Epithelial cell of proximal tubule (primary cell): ENCODE measurements around the gene OR2T1. TPM values are rescaled to one million over a fixed set of nuclear protein-coding genes. Genes with fewer than 3 reads are reported as not detected.

Experiments
- DNase-seq: peaks from one replicate; pipeline ENCODE4 v3.0.0-alpha.2; 2011; ENCODE audit warnings: low read depth
- H3K4me3 ChIP-seq: 2 replicates; pipeline ENCODE4 v1.5.1; 2011; ENCODE audit warnings: low read depth, mild to moderate bottlenecking, low read length
- CTCF ChIP-seq: conservative IDR thresholded peaks from 2 replicates; pipeline ENCODE4 v1.5.1; 2012; ENCODE audit warnings: low read depth, mild to moderate bottlenecking, low read length
- total RNA-seq: library from RNA; depleted of rRNA; stranded (reverse); fragments of >200 nt; gene quantifications from 2 replicates; pipeline ENCODE4 v1.2.3, GENCODE V29; 2015

Gene OR2T1
- total RNA-seq, 1 donor from 2014 or later = not detected

DNA sequence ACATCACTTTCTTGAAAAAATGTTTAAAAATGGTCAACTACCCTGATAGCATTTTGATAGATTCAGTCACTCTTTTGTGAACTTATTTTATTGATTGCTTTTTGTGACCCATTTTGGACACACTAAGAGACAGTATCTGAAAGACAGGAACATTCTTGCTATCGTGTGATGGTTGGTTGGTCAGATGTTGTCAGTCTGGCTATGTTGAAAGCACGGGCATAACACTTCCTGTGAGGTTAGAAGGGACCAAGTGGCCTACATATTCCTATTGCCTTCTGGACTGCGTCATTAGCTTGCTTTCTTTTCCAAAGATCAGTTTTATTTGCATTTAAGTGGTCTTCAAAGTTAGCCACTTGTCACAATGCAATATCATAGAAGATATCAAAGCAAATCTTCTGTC, 25.9 kb upstream of the OR2T1 start:
- no peak for TF ChIP-seq CTCF
- H3K4me3 ChIP-seq = no peak overlapping the region
- no peak for DNase-seq

DNA sequence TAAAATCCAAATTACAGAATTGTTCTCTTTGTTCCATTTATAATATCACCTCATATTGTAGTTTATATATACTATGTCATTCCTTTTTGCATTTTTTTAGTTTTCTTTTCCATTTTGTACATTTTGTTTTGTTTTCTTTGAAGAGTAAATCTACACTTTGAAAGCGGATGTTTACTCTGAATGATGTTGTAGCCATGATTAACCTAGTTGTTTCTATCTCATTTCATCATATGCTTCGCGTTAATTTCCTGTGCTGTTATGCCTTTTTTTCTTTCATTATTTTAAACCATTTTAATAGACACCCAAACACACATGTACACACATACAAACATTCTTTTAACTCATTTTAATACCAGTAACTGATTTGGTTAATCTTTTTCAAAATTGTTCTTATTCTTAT, 22.0 kb upstream of the OR2T1 start:
- DNase-seq = no peak
- H3K4me3 ChIP-seq = no peak overlapping the region
- TF ChIP-seq CTCF = no peak

DNA sequence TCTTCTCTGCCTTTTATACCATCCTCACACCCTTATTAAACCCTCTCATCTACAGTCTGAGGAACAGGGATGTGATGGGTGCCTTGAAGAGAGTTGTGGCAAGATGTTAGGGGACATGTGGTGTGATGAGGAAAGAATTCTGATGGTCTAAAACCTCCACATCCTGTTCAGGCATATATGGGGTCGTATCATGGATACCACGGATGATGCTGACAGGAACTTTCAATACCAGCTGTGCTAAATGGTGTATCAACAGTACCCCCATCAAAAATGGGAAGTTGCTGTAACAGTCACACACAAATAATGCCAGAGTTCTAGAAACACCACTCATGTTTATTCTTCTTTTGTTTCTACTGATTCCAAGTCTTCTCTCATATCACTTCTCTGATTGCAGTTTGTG, 14.4 kb upstream of the OR2T1 start:
- DNase-seq = no peak
- TF ChIP-seq CTCF = no peak
- H3K4me3 ChIP-seq = no peak overlapping the region

GRCh38 chr1:248393050-248393449, 9.8 kb upstream of the OR2T1 start:
- no peak for TF ChIP-seq CTCF
- no peak overlapping the region for H3K4me3 ChIP-seq
- DNase-seq = no peak

DNA sequence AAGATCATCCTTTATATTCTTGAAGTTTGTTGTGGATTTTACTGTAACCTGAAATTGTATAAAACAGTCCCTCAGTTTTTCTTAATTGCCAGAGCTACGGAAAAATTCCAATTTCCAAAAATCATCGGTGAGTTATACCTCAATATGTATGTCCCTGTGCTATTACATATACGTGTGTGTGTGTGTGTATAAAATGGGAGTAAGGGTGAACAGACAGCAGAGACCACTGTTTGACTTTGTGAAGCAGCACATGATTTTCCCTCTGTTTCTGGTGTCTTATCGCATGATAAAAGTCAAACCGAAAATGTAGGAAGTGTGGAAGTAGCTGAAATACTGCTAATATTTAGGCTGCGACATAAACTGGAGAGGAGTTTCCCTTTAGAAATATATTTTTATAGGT, 1.2 kb downstream of the OR2T1 start:
- no peak for DNase-seq
- H3K4me3 ChIP-seq = no peak overlapping the region
- no peak for TF ChIP-seq CTCF

GRCh38 chr1:248406721-248407692, 4.2 kb downstream of the OR2T1 start:
- DNase-seq = no peak
- no peak for TF ChIP-seq CTCF
- no peak overlapping the region for H3K4me3 ChIP-seq

DNA sequence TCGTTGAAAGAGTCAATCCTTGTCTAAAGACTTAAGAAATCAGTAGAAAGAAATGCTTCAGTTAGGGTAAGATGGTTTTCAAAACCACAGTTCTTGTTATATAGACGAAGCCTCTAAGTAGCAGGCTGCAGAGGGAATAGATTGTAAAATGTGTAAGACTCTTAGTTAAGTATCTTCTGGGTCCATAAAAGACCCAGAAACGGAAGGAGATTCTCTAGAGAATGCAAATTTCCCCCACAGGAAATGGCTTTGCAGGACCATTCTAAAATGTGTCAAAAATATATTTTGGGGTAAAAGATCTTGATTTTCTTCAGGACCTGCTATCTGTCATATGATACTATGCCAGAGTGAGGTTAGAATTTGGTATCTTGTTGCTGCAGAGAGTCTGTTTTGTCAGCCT, 13.4 kb downstream of the OR2T1 start:
- no peak for DNase-seq
- no peak overlapping the region for H3K4me3 ChIP-seq
- TF ChIP-seq CTCF = no peak
